ENCODE data around the gene LRRC17.
"Not testable (repeated sequence)": the region's sequence is repeated elsewhere in the genome, so short reads cannot be mapped to it uniquely, and the experiment has no call there.

Gene LRRC17

GRCh38 chr7:102942181-102942866, 29.5 kb downstream of the LRRC17 start:
- FAIRE-seq = no peak

GRCh38 chr7:102942868-102943267, 30.1 kb downstream of the LRRC17 start:
- DNase-seq (ENCODE audit: insufficient read length, low spot score) (no peak), FAIRE-seq (no peak)
- TF ChIP-seq CTCF (IDR thresholded peaks at IDR 0.05; ENCODE audit: insufficient read depth, missing control alignments) = no peak

More at GRCh38 chr7:102942181-102942866, 29.5 kb downstream of the LRRC17 start:
- DNase-seq (ENCODE audit: insufficient read length, low spot score) = no peak
- no peak for TF ChIP-seq CTCF (IDR thresholded peaks at IDR 0.05; ENCODE audit: insufficient read depth, missing control alignments)

DNA sequence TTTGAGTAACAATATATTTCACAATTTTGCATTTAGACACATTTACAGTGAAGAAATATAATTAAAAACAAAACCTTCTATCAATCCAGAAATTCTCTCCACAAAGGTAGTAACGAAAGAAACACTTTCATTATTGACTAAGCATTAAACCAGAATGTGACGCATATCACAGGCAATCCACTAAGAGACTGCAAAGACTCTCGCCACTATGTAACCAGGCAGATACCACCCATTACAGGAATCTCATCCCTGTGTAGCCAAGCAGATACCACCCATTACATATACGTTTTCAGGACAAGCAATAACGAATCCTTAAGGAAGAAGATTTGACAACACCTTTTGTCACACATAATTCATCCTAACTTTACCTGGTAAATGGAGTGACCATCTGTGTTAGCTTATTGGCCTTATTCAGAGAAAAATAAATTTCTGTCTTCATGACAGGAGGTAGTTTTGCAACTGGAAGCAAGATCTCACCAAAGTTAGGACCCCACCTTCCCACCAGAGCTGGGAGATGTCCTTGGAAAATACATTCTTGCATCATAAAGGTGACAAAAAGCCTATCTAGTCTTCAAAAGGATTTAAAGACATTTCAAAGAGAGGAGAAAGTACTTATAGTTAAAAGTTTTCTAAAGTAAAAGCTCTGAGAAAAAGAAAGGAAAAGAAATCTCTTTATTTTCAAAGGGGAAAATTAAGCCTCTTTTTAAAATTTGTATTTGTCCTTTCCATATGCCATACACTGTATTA, 30.8 kb downstream of the LRRC17 start:
- DNase-seq (ENCODE audit: insufficient read length, low spot score) = no peak
- no peak for FAIRE-seq

DNA sequence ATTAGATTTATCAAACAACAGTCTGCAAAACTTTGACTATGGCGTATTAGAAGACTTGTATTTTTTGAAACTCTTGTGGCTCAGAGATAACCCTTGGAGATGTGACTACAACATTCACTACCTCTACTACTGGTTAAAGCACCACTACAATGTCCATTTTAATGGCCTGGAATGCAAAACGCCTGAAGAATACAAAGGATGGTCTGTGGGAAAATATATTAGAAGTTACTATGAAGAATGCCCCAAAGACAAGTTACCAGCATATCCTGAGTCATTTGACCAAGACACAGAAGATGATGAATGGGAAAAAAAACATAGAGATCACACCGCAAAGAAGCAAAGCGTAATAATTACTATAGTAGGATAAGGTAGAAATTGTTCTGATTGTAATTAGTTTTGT, 31.4 kb downstream of the LRRC17 start:
- DNase-seq (ENCODE audit: insufficient read length, low spot score) = no peak
- FAIRE-seq = no peak
- TF ChIP-seq CTCF (IDR thresholded peaks at IDR 0.05; ENCODE audit: insufficient read depth, missing control alignments) = no peak

More for the DNA sequence above, 30.8 kb downstream of the LRRC17 start:
- no peak for TF ChIP-seq CTCF (IDR thresholded peaks at IDR 0.05; ENCODE audit: insufficient read depth, missing control alignments)

- no peak for FAIRE-seq
- no peak for TF ChIP-seq CTCF (IDR thresholded peaks at IDR 0.05; ENCODE audit: insufficient read depth, missing control alignments)
- DNase-seq (ENCODE audit: insufficient read length, low spot score) = no peak
These were observed 39.0 kb downstream of the LRRC17 start for GRCh38 chr7:102951839-102952238.

DNA sequence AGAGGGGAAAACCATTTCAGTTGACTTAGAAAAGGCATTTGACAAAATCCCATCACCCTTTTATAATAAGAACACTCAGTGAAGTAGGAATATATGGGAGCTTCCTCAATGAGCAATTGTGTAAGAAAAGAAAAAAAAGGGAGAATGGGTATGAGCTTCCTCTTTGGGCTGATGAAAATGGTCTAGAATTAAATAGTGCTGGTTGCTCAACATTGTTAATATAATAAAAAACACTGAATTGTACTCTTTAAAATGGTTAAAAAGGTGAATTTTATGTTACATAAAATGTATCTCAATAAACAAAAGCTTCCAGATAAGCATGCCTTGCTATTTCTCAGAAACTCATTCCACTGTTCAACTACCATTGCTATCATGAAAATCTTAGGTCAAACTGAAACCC, 40.6 kb downstream of the LRRC17 start:
- no peak for DNase-seq (ENCODE audit: insufficient read length, low spot score)
- TF ChIP-seq CTCF (IDR thresholded peaks at IDR 0.05; ENCODE audit: insufficient read depth, missing control alignments) = no peak
- FAIRE-seq = no peak

DNA sequence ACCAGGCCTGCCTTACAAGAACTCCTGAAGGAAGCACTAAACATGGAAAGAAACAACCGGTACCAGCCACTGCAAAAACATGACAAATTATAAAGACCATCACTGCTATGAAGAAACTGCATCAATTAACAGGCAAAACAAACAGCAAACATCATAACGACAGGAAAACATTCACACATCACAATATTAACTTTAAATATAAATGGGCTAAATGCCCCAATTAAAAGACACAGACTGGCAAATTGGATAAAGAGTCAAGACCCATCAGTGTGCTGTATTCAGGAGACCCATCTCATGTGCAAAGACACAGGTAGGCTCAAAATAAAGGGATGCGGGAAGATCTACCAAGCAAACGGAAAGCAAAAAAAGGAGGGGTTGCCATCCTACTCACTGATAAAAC, 41.6 kb downstream of the LRRC17 start:
- FAIRE-seq; DNase-seq (ENCODE audit: insufficient read length, low spot score): not testable (repeated sequence)

DNA sequence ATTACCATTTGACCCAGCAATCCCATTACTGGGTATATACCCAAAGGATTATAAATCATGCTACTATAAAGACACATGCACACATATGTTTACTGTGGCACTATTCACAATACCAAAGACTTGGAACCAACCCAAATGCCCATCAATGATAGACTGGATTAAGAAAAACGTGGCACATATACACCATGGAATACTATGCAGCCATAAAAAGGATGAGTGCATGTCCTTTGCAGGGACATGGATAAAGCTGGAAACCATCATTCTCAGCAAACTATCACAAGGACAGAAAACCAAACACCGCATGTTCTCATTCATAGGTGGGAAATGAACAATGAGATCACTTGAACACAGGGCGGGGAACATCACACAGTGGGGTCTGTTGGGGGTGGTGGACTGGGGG, 45.2 kb downstream of the LRRC17 start:
- not testable (repeated sequence) for FAIRE-seq; DNase-seq (ENCODE audit: insufficient read length, low spot score)

DNA sequence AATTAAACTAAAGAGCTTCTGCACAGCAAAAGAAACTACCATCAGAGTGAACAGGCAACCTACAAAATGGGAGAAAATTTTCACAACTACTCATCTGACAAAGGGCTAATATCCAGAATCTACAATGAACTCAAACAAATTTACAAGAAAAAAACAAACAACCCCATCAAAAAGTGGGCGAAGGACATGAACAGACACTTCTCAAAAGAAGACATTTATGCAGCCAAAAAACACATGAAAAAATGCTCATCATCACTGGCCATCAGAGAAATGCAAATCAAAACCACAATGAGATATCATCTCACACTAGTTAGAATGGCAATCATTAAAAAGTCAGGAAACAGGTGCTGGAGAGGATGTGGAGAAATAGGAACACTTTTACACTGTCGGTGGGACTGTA, 49.2 kb downstream of the LRRC17 start:
- DNase-seq (ENCODE audit: insufficient read length, low spot score); FAIRE-seq: not testable (repeated sequence)
